Regular cardiac myocyte (primary cell): Measurements from ENCODE around the gene DNER. TPM values are rescaled to one million over a fixed set of nuclear protein-coding genes. Genes with fewer than 3 reads are reported as not detected.

Experiments used
- total RNA-seq: library from RNA; depleted of rRNA; stranded (reverse); fragments of >200 nt; gene quantifications from 2 replicates; pipeline ENCODE4 v1.2.3, GENCODE V29; 2014

Gene DNER, protein sequence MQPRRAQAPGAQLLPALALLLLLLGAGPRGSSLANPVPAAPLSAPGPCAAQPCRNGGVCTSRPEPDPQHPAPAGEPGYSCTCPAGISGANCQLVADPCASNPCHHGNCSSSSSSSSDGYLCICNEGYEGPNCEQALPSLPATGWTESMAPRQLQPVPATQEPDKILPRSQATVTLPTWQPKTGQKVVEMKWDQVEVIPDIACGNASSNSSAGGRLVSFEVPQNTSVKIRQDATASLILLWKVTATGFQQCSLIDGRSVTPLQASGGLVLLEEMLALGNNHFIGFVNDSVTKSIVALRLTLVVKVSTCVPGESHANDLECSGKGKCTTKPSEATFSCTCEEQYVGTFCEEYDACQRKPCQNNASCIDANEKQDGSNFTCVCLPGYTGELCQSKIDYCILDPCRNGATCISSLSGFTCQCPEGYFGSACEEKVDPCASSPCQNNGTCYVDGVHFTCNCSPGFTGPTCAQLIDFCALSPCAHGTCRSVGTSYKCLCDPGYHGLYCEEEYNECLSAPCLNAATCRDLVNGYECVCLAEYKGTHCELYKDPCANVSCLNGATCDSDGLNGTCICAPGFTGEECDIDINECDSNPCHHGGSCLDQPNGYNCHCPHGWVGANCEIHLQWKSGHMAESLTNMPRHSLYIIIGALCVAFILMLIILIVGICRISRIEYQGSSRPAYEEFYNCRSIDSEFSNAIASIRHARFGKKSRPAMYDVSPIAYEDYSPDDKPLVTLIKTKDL
- under 0.01 and 3.4 TPM in 2 replicates for total RNA-seq

DNA sequence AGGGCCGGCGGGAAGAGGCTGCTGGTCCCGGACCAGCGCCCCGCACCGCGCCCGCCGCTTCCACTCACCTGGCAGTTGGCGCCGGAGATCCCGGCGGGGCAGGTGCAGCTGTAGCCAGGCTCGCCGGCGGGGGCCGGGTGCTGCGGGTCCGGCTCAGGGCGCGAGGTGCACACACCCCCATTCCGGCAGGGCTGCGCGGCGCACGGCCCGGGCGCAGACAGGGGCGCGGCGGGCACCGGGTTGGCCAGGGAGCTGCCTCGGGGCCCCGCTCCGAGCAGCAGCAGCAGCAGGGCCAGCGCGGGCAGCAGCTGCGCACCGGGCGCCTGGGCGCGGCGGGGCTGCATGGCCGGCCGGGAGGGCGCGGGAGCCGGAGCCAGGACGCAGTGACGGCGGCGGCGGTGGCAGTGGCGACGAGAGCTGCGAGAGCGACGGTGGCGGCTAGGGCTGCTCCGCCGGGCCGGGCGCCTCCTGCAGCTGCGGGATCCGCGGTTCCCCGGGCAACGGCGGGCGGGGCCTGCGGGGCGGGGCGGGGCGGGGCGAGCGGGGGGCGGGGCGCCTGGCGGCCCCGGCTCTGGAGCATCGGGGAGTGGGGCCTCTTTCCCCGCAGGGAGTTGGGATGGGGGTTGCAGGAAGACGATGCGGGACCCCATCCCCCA lies at the start of gene DNER:
Gene DNER (minus strand): TSS at position 476 of the 656 bp plus-strand sequence. CDS start 132 bp downstream, at position 344.

Other genes with a start within 250 kb of the DNER start
- gene TRIP12, start 207.5 kb upstream of the DNER start, total RNA-seq: 254 and 256 TPM in 2 replicates
- gene FBXO36, start 207.9 kb upstream of the DNER start, total RNA-seq: 1.5 and 2.3 TPM in 2 replicates